ENCODE data around the gene MCM3. TPM values are rescaled to one million over a fixed set of nuclear protein-coding genes. Genes with fewer than 3 reads are reported as not detected.

Gene MCM3
- total RNA-seq, 3 donors from 2014 or later (not counting 1 experiment from before 2014, with no cell fraction given), result 26.4 to 46.2 (median 31.5) TPM

GRCh38 chr6:52317841-52318581 lies 33.5 kb upstream of the MCM3 start:
- Mint-ChIP-seq H3K36me3 (no peaks in the 10 kb centered on the region), H3K27me3 (ENCODE audit: low read depth in 2 of 2) (peaks cover 0 to 4% of the 10 kb centered on the region in 2 donors), H3K9me3 (no peaks in the 10 kb centered on the region), H3K27ac (no peak overlapping the region), H3K4me3 (no peak overlapping the region), H3K4me1 (peaks cover 4 to 10% of the 10 kb centered on the region in 2 donors)
- H3K36me3 ChIP-seq (ENCODE audit: control insufficient read depth, insufficient read depth, low read length), result no peaks in the 10 kb centered on the region
- intact Hi-C loops (cut with micrococcal nuclease), result no loop called here
- H3K4me1 ChIP-seq (ENCODE audit: control insufficient read depth, insufficient read depth, low read length), result no peaks in the 10 kb centered on the region
- ATAC-seq (no peak), DNase-seq (no peak)
- H3K4me3 ChIP-seq (ENCODE audit: low read length), result no peak overlapping the region
- H3K27me3 ChIP-seq (ENCODE audit: control insufficient read depth, insufficient read depth, low read length), result no peaks in the 10 kb centered on the region
- no peak for TF ChIP-seq CTCF (IDR thresholded peaks at IDR 0.05)
- no peak overlapping the region for H3K27ac ChIP-seq (ENCODE audit: low read length)
- WGBS (ENCODE audit: insufficient coverage), result 53% methylated on average over 4 of the region's 4 CpGs
- H3K9me3 ChIP-seq (ENCODE audit: control insufficient read depth, insufficient read depth, low read length), result no peaks in the 10 kb centered on the region

GRCh38 chr6:52317211-52317610 lies 32.7 kb upstream of the MCM3 start:
- Histone ChIP-seq H3K27ac (ENCODE audit: low read length) (no peak overlapping the region), H3K36me3 (ENCODE audit: control insufficient read depth, insufficient read depth, low read length) (no peaks in the 10 kb centered on the region), H3K9me3 (ENCODE audit: control insufficient read depth, insufficient read depth, low read length) (no peaks in the 10 kb centered on the region), H3K27me3 (ENCODE audit: control insufficient read depth, insufficient read depth, low read length) (no peaks in the 10 kb centered on the region), H3K4me1 (ENCODE audit: control insufficient read depth, insufficient read depth, low read length) (no peaks in the 10 kb centered on the region), H3K4me3 (ENCODE audit: low read length) (no peak overlapping the region)
- WGBS (ENCODE audit: insufficient coverage), result 100% methylated on average over 1 of the region's 1 CpG
- Mint-ChIP-seq H3K36me3 (no peaks in the 10 kb centered on the region), H3K4me3 (no peak overlapping the region), H3K4me1 (peaks cover 4 to 10% of the 10 kb centered on the region in 2 donors), H3K27ac (no peak overlapping the region), H3K9me3 (no peaks in the 10 kb centered on the region), H3K27me3 (ENCODE audit: low read depth in 2 of 2) (peaks cover 0 to 4% of the 10 kb centered on the region in 2 donors)
- TF ChIP-seq CTCF (IDR thresholded peaks at IDR 0.05), result no peak
- intact Hi-C loops (cut with micrococcal nuclease), result no loop called here
- ATAC-seq (no peak), DNase-seq (no peak)

GRCh38 chr6:52314752-52315151 lies 30.2 kb upstream of the MCM3 start:
- no peak overlapping the region for H3K4me3 ChIP-seq (ENCODE audit: low read length)
- no peaks in the 10 kb centered on the region for H3K9me3 ChIP-seq (ENCODE audit: control insufficient read depth, insufficient read depth, low read length)
- intact Hi-C loops (cut with micrococcal nuclease), result no loop called here
- 97% methylated on average over 1 of the region's 2 CpGs for WGBS (ENCODE audit: insufficient coverage)
- Mint-ChIP-seq H3K4me1 (peaks cover 0 to 15% of the 10 kb centered on the region in 2 donors), H3K27ac (no peak overlapping the region), H3K36me3 (no peaks in the 10 kb centered on the region), H3K4me3 (no peak overlapping the region), H3K27me3 (ENCODE audit: low read depth in 2 of 2) (peaks cover 0 to 4% of the 10 kb centered on the region in 2 donors), H3K9me3 (no peaks in the 10 kb centered on the region)
- no peak for TF ChIP-seq CTCF (IDR thresholded peaks at IDR 0.05)
- no peaks in the 10 kb centered on the region for H3K4me1 ChIP-seq (ENCODE audit: control insufficient read depth, insufficient read depth, low read length)
- H3K27me3 ChIP-seq (ENCODE audit: control insufficient read depth, insufficient read depth, low read length), result no peaks in the 10 kb centered on the region
- H3K27ac ChIP-seq (ENCODE audit: low read length), result no peak overlapping the region
- ATAC-seq, result no peak
- no peaks in the 10 kb centered on the region for H3K36me3 ChIP-seq (ENCODE audit: control insufficient read depth, insufficient read depth, low read length)
- DNase-seq, result no peak

GRCh38 chr6:52312461-52312860 lies 27.9 kb upstream of the MCM3 start:
- Mint-ChIP-seq H3K27me3 (ENCODE audit: low read depth in 2 of 2) (peaks cover 0 to 4% of the 10 kb centered on the region in 2 donors), H3K9me3 (no peaks in the 10 kb centered on the region), H3K36me3 (no peaks in the 10 kb centered on the region), H3K4me3 (no peak overlapping the region), H3K4me1 (peaks cover 10 to 18% of the 10 kb centered on the region in 2 donors), H3K27ac (peak overlapping the region in 1 of 2 donors; percentile 32)
- Histone ChIP-seq H3K36me3 (ENCODE audit: control insufficient read depth, insufficient read depth, low read length) (no peaks in the 10 kb centered on the region), H3K9me3 (ENCODE audit: control insufficient read depth, insufficient read depth, low read length) (no peaks in the 10 kb centered on the region), H3K4me3 (ENCODE audit: low read length) (no peak overlapping the region), H3K4me1 (ENCODE audit: control insufficient read depth, insufficient read depth, low read length) (peaks cover 16% of the 10 kb centered on the region), H3K27ac (ENCODE audit: low read length) (no peak overlapping the region), H3K27me3 (ENCODE audit: control insufficient read depth, insufficient read depth, low read length) (no peaks in the 10 kb centered on the region)
- WGBS (ENCODE audit: insufficient coverage), result 94% methylated on average over 2 of the region's 2 CpGs
- intact Hi-C loops (cut with micrococcal nuclease), result no loop called here
- no peak for TF ChIP-seq CTCF (IDR thresholded peaks at IDR 0.05)
- ATAC-seq, result no peak
- no peak for DNase-seq

Data from natural killer cell (primary cell).